GM12891 (cell line): ENCODE measurements around the gene CXCR6.

Experiments used
- POLR2A ChIP-seq: IDR thresholded peaks from 2 replicates; pipeline ENCODE4 v1.6.1; 2011; ENCODE audit warnings: low read depth, low read length, control low read depth
- TAF1 ChIP-seq: IDR thresholded peaks from 2 replicates; pipeline ENCODE4 v1.6.1; 2011; ENCODE audit warnings: low read depth, low read length, control low read depth

- TF ChIP-seq TAF1 (no peak), POLR2A (no peak)
Measured at GRCh38 chr3:45988362-45988761, 45.1 kb downstream of the CXCR6 start.
